ENCODE results near the gene DISP3. TPM values are rescaled to one million over a fixed set of nuclear protein-coding genes. Genes with fewer than 3 reads are reported as not detected.
A peak's percentile ranks its signal among the peaks of the same experiment; 100 is the strongest.

Gene DISP3
- polyA plus RNA-seq (2012; ENCODE audit: insufficient read depth, insufficient read length), result 2.1 TPM

- peak; percentile 83 for DNase-seq (ENCODE audit: low read depth, low spot score)
- H3K4me3 ChIP-seq (ENCODE audit: low read length), result peak within 1 kb of the TSS; percentile 57
These were observed at the start of gene DISP3 for GRCh38 chr1:11478571-11479374. TSS of gene DISP3 (plus strand) at chr1:11479155. CDS start at chr1:11500993, 21,838 bp downstream.

GRCh38 chr1:11429226-11429625 lies 49.7 kb upstream of the DISP3 start:
- DNase-seq (ENCODE audit: low read depth, low spot score), result no peak
- H3K4me3 ChIP-seq (ENCODE audit: low read length), result no peak overlapping the region

- no peak for DNase-seq (ENCODE audit: low read depth, low spot score)
- H3K4me3 ChIP-seq (ENCODE audit: low read length), result no peak overlapping the region
These were observed 49.0 kb upstream of the DISP3 start for GRCh38 chr1:11429935-11430334.

GRCh38 chr1:11431941-11432507 lies 46.9 kb upstream of the DISP3 start:
- H3K4me3 ChIP-seq (ENCODE audit: low read length), result no peak overlapping the region
- no peak for DNase-seq (ENCODE audit: low read depth, low spot score)

- H3K4me3 ChIP-seq (ENCODE audit: low read length), result no peak overlapping the region
- no peak for DNase-seq (ENCODE audit: low read depth, low spot score)
These were observed 46.4 kb upstream of the DISP3 start for GRCh38 chr1:11432526-11432925.

- DNase-seq (ENCODE audit: low read depth, low spot score), result no peak
- H3K4me3 ChIP-seq (ENCODE audit: low read length), result no peak overlapping the region
These were observed 44.5 kb upstream of the DISP3 start for GRCh38 chr1:11434501-11434900.

- no peak for DNase-seq (ENCODE audit: low read depth, low spot score)
- no peak overlapping the region for H3K4me3 ChIP-seq (ENCODE audit: low read length)
These were observed 44.0 kb upstream of the DISP3 start for GRCh38 chr1:11434926-11435325.

- H3K4me3 ChIP-seq (ENCODE audit: low read length), result no peak overlapping the region
- no peak for DNase-seq (ENCODE audit: low read depth, low spot score)
These were observed 40.0 kb upstream of the DISP3 start for GRCh38 chr1:11438996-11439395.

GRCh38 chr1:11441211-11441952 lies 37.6 kb upstream of the DISP3 start:
- H3K4me3 ChIP-seq (ENCODE audit: low read length), result no peak overlapping the region
- no peak for DNase-seq (ENCODE audit: low read depth, low spot score)

- DNase-seq (ENCODE audit: low read depth, low spot score), result no peak
- no peak overlapping the region for H3K4me3 ChIP-seq (ENCODE audit: low read length)
These were observed 35.9 kb upstream of the DISP3 start for GRCh38 chr1:11443043-11443442.

GRCh38 chr1:11443961-11444658 lies 34.8 kb upstream of the DISP3 start:
- no peak overlapping the region for H3K4me3 ChIP-seq (ENCODE audit: low read length)
- no peak for DNase-seq (ENCODE audit: low read depth, low spot score)

GRCh38 chr1:11444907-11445306 lies 34.0 kb upstream of the DISP3 start:
- DNase-seq (ENCODE audit: low read depth, low spot score), result no peak
- no peak overlapping the region for H3K4me3 ChIP-seq (ENCODE audit: low read length)

- H3K4me3 ChIP-seq (ENCODE audit: low read length), result no peak overlapping the region
- DNase-seq (ENCODE audit: low read depth, low spot score), result no peak
These were observed 31.1 kb upstream of the DISP3 start for GRCh38 chr1:11447903-11448302.

- DNase-seq (ENCODE audit: low read depth, low spot score), result no peak
- H3K4me3 ChIP-seq (ENCODE audit: low read length), result no peak overlapping the region
These were observed 30.4 kb upstream of the DISP3 start for GRCh38 chr1:11448373-11449099.

- no peak overlapping the region for H3K4me3 ChIP-seq (ENCODE audit: low read length)
- DNase-seq (ENCODE audit: low read depth, low spot score), result no peak
These were observed 29.9 kb upstream of the DISP3 start for GRCh38 chr1:11449100-11449403.

- DNase-seq (ENCODE audit: low read depth, low spot score), result no peak
- no peak overlapping the region for H3K4me3 ChIP-seq (ENCODE audit: low read length)
These were observed 28.6 kb upstream of the DISP3 start for GRCh38 chr1:11450310-11450709.

GRCh38 chr1:11453742-11454491 lies 25.0 kb upstream of the DISP3 start:
- no peak for DNase-seq (ENCODE audit: low read depth, low spot score)
- no peak overlapping the region for H3K4me3 ChIP-seq (ENCODE audit: low read length)

- DNase-seq (ENCODE audit: low read depth, low spot score), result no peak
- no peak overlapping the region for H3K4me3 ChIP-seq (ENCODE audit: low read length)
These were observed 22.9 kb upstream of the DISP3 start for GRCh38 chr1:11455967-11456570.

All from Jurkat, Clone E6-1 (cell line).